Trophoblast cell (in vitro differentiated cells and primary cell): ENCODE data around the gene TH.

Source experiments
- DNase-seq, 2 donors: peaks; one replicate each; pipeline ENCODE4 v3.0.0-alpha.2; 2016
- H2AFZ ChIP-seq: 2 replicates; pipeline ENCODE4 v1.6.1; 2013; ENCODE audit warnings: low read length, moderate library complexity, mild to moderate bottlenecking; ENCODE audit not compliant: insufficient read depth, poor library complexity
- H2AK5ac ChIP-seq: 2 replicates; pipeline ENCODE4 v1.6.1; 2013; ENCODE audit warnings: mild to moderate bottlenecking, low read length
- H2BK120ac ChIP-seq: 2 replicates; pipeline ENCODE4 v1.6.1; 2013; ENCODE audit warnings: low read length, mild to moderate bottlenecking, moderate library complexity; ENCODE audit not compliant: insufficient read depth, poor library complexity
- H2BK12ac ChIP-seq: 2 replicates; pipeline ENCODE4 v1.6.1; 2013; ENCODE audit warnings: mild to moderate bottlenecking, low read length, moderate library complexity
- H2BK5ac ChIP-seq: 2 replicates; pipeline ENCODE4 v1.6.1; 2013; ENCODE audit warnings: low read length, low read depth, moderate library complexity, mild to moderate bottlenecking; ENCODE audit not compliant: poor library complexity
- H3K14ac ChIP-seq: 2 replicates; pipeline ENCODE4 v1.6.1; 2013; ENCODE audit warnings: mild to moderate bottlenecking, low read length
- H3K18ac ChIP-seq: 2 replicates; pipeline ENCODE4 v1.6.1; 2013; ENCODE audit warnings: mild to moderate bottlenecking, low read length
- H3K23ac ChIP-seq: 2 replicates; pipeline ENCODE4 v1.6.1; 2013; ENCODE audit warnings: low read length
- H3K27ac ChIP-seq: 2 replicates; pipeline ENCODE4 v1.5.1; 2013; ENCODE audit warnings: low read depth, mild to moderate bottlenecking, inconsistent platforms, low read length, moderate library complexity
- H3K27me3 ChIP-seq: 2 replicates; pipeline ENCODE4 v1.6.1; 2013; ENCODE audit warnings: inconsistent platforms, mild to moderate bottlenecking, low read length, moderate library complexity; ENCODE audit not compliant: insufficient read depth
- H3K36me3 ChIP-seq, 2 experiments: 1 replicate in 1 of 2; 2 replicates in 1 of 2; pipeline ENCODE4 v1.6.1; 2013; ENCODE audit warnings: low read length in 2 of 2, mild to moderate bottlenecking in 2 of 2, moderate library complexity in 1 of 2; ENCODE audit not compliant: insufficient read depth in 2 of 2, control insufficient read depth in 1 of 2
- H3K4ac ChIP-seq: 2 replicates; pipeline ENCODE4 v1.6.1; 2013; ENCODE audit warnings: low read depth, mild to moderate bottlenecking, low read length, moderate library complexity
- H3K4me1 ChIP-seq, 2 experiments: 1 replicate in 1 of 2; 2 replicates in 1 of 2; pipeline ENCODE4 v1.6.1; 2013; ENCODE audit warnings: low read length in 2 of 2, mild to moderate bottlenecking in 2 of 2, moderate library complexity in 1 of 2; ENCODE audit not compliant: insufficient read depth in 2 of 2, control insufficient read depth in 1 of 2
- H3K4me2 ChIP-seq: 2 replicates; pipeline ENCODE4 v1.6.1; 2013; ENCODE audit warnings: inconsistent platforms, mild to moderate bottlenecking, low read length, moderate library complexity
- H3K4me3 ChIP-seq: 2 replicates; pipeline ENCODE4 v1.5.1; 2013; ENCODE audit warnings: mild to moderate bottlenecking, low read depth, low read length, inconsistent platforms
- H3K79me1 ChIP-seq: one replicate; pipeline ENCODE4 v1.6.1; 2013; ENCODE audit warnings: low read length
- H3K79me2 ChIP-seq: 2 replicates; pipeline ENCODE4 v1.6.1; 2013; ENCODE audit warnings: low read length, mild to moderate bottlenecking; ENCODE audit not compliant: control insufficient read depth, insufficient read depth, poor library complexity
- H3K9ac ChIP-seq: 2 replicates; pipeline ENCODE4 v1.6.1; 2013; ENCODE audit warnings: mild to moderate bottlenecking, low read length
- H3K9me3 ChIP-seq: 2 replicates; pipeline ENCODE4 v1.6.1; 2013; ENCODE audit warnings: low read depth, mild to moderate bottlenecking, control low read depth, inconsistent platforms, low read length; ENCODE audit not compliant: insufficient read depth
- H4K12ac ChIP-seq: 2 replicates; pipeline ENCODE4 v1.6.1; 2013; ENCODE audit warnings: low read depth, mild to moderate bottlenecking, low read length, moderate library complexity
- H4K8ac ChIP-seq: 2 replicates; pipeline ENCODE4 v1.6.1; 2013; ENCODE audit warnings: low read depth, mild to moderate bottlenecking, low read length, moderate library complexity
- H4K91ac ChIP-seq: one replicate; pipeline ENCODE4 v1.6.1; 2013; ENCODE audit warnings: low read depth, mild to moderate bottlenecking, low read length, moderate library complexity
- WGBS: extraction: QIAGEN DNeasy Blood & Tissue Kit; methylation state at CpG from one replicate; pipeline ENCODE4 v1.1.7; 2013; ENCODE audit warnings: missing lambda C conversion rate; ENCODE audit not compliant: insufficient read length, insufficient coverage; ENCODE audit errors: extremely low coverage; 5-methylcytosine and 5-hydroxymethylcytosine counted together

TH gene

GRCh38 chr11:2189938-2190656, 18.5 kb upstream of the TH start:
- Histone ChIP-seq H3K27me3 (no peaks in the 10 kb centered on the region), H2AFZ (no peak overlapping the region), H3K36me3 (no peaks in the 10 kb centered on the region), H4K12ac (no peak overlapping the region), H3K9me3 (peaks cover 11% of the 10 kb centered on the region), H3K79me1 (no peaks in the 10 kb centered on the region), H3K27ac (no peak overlapping the region), H3K79me2 (no peaks in the 10 kb centered on the region), H2BK12ac (no peak overlapping the region), H2AK5ac (no peak overlapping the region), H3K4me3 (no peak overlapping the region), H2BK5ac (no peak overlapping the region), H3K18ac (no peak overlapping the region), H3K4me1 (no peaks in the 10 kb centered on the region), H3K9ac (no peak overlapping the region), H4K8ac (no peak overlapping the region), H3K4ac (no peak overlapping the region), H3K14ac (no peak overlapping the region), H3K4me2 (no peak overlapping the region), H2BK120ac (no peak overlapping the region), H4K91ac (no peak overlapping the region), H3K23ac (no peak overlapping the region)
- no CpG with 5 or more reads among the region's 29 CpGs for WGBS
- no peak for DNase-seq

DNA sequence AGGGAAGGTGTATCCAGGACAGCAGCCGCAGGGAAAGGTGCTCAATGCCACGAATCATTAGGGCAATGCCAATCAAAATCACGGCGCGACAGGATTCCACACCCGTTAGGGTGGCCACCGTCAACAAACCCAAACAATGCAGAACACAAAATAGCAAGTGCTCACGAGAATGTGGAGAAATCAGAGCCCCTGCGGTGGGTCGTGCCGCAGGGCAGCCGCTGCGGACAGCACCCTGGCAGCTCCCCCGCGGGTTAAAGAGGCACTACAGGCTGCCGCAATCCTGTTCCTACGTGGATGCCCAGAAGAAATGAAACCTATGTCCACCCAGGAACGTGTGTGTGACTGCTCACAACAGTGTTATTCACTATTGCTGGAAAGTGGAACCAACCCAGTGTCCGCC, 17.1 kb upstream of the TH start:
- no peaks in the 10 kb centered on the region for H3K79me1 ChIP-seq
- H3K18ac ChIP-seq = no peak overlapping the region
- no peak overlapping the region for H2AK5ac ChIP-seq
- no peak overlapping the region for H3K9ac ChIP-seq
- H3K4me1 ChIP-seq = no peaks in the 10 kb centered on the region
- H4K8ac ChIP-seq = no peak overlapping the region
- H3K4ac ChIP-seq = no peak overlapping the region
- H3K4me3 ChIP-seq = no peak overlapping the region
- no peak overlapping the region for H3K14ac ChIP-seq
- no peak overlapping the region for H3K23ac ChIP-seq
- H2AFZ ChIP-seq = no peak overlapping the region
- no peak overlapping the region for H3K4me2 ChIP-seq
- no peak overlapping the region for H2BK120ac ChIP-seq
- no peaks in the 10 kb centered on the region for H3K27me3 ChIP-seq
- H3K9me3 ChIP-seq = peaks cover 11% of the 10 kb centered on the region
- no peak overlapping the region for H4K12ac ChIP-seq
- H3K36me3 ChIP-seq = no peaks in the 10 kb centered on the region
- no peak overlapping the region for H2BK5ac ChIP-seq
- no peaks in the 10 kb centered on the region for H3K79me2 ChIP-seq
- no peak overlapping the region for H3K27ac ChIP-seq
- H2BK12ac ChIP-seq = no peak overlapping the region
- no CpG with 5 or more reads among the region's 19 CpGs for WGBS
- DNase-seq = no peak
- H4K91ac ChIP-seq = no peak overlapping the region

DNA sequence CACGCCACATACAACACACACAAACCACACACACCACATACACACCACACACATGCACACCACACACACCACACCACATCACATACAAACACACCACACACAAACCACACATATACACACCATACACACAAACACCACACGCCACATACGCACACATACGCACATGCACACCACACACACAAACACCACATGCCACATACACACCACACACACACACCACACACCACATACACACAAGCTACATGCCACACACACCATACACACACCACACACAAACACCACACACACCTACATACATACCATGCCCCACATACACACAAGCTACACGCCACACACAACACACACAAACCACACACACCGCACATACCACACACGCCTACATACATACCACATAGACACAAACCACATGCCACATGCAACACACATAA, 15.7 kb upstream of the TH start:
- Histone ChIP-seq H3K14ac (no peak overlapping the region), H2BK12ac (no peak overlapping the region), H2BK120ac (no peak overlapping the region), H3K23ac (peak overlapping the region; percentile 81), H3K4ac (no peak overlapping the region), H3K36me3 (no peaks in the 10 kb centered on the region), H3K4me3 (peak overlapping the region; percentile 14), H3K18ac (no peak overlapping the region), H4K91ac (no peak overlapping the region), H4K8ac (no peak overlapping the region), H2AK5ac (no peak overlapping the region), H3K79me1 (no peaks in the 10 kb centered on the region), H3K79me2 (no peaks in the 10 kb centered on the region), H2AFZ (no peak overlapping the region), H3K27me3 (no peaks in the 10 kb centered on the region), H3K9ac (peak overlapping the region; percentile 34), H3K4me2 (no peak overlapping the region), H3K27ac (no peak overlapping the region), H3K4me1 (no peaks in the 10 kb centered on the region), H3K9me3 (peaks cover 11% of the 10 kb centered on the region), H4K12ac (no peak overlapping the region), H2BK5ac (no peak overlapping the region)
- WGBS = 100% methylated on average over 6 of the region's 7 CpGs
- no peak for DNase-seq

- no peak overlapping the region for H4K8ac ChIP-seq
- H2AFZ ChIP-seq = no peak overlapping the region
- no peaks in the 10 kb centered on the region for H3K27me3 ChIP-seq
- no peak overlapping the region for H4K12ac ChIP-seq
- H2BK12ac ChIP-seq = no peak overlapping the region
- no peaks in the 10 kb centered on the region for H3K4me1 ChIP-seq
- H3K79me1 ChIP-seq = no peaks in the 10 kb centered on the region
- no peak overlapping the region for H4K91ac ChIP-seq
- H3K79me2 ChIP-seq = no peaks in the 10 kb centered on the region
- H3K4me3 ChIP-seq = peak overlapping the region; percentile 14
- peak; percentile 65 to 77 for DNase-seq
- no peak overlapping the region for H2BK5ac ChIP-seq
- no peak overlapping the region for H2BK120ac ChIP-seq
- peaks cover 11% of the 10 kb centered on the region for H3K9me3 ChIP-seq
- no peak overlapping the region for H3K4ac ChIP-seq
- no peak overlapping the region for H3K9ac ChIP-seq
- H3K27ac ChIP-seq = no peak overlapping the region
- no peak overlapping the region for H3K14ac ChIP-seq
- H3K36me3 ChIP-seq = no peaks in the 10 kb centered on the region
- H2AK5ac ChIP-seq = no peak overlapping the region
- no CpG with 5 or more reads among the region's 21 CpGs for WGBS
- H3K18ac ChIP-seq = no peak overlapping the region
- H3K23ac ChIP-seq = peak overlapping the region; percentile 81
- no peak overlapping the region for H3K4me2 ChIP-seq
Measured at GRCh38 chr11:2186669-2187279, 15.2 kb upstream of the TH start.
